Glomerular endothelial cell (primary cell): ENCODE results near the gene ANP32B. TPM values are rescaled to one million over a fixed set of nuclear protein-coding genes. Genes with fewer than 3 reads are reported as not detected.
"Not testable (repeated sequence)": the region's sequence is repeated elsewhere in the genome, so short reads cannot be mapped to it uniquely, and the experiment has no call there.

Experiments used
- DNase-seq: peaks from one replicate; pipeline ENCODE4 v3.0.0-alpha.2; 2011; ENCODE audit warnings: low read depth, low spot score; ENCODE audit errors: extremely low read depth
- total RNA-seq: library from RNA; depleted of rRNA; stranded (reverse); fragments of >200 nt; gene quantifications from 2 replicates; pipeline ENCODE4 v1.2.3, GENCODE V29; 2015

ANP32B gene
- total RNA-seq, 1 donor from 2014 or later, result 30.8 TPM

GRCh38 chr9:97990259-97990658 is 7.1 kb downstream of the ANP32B start:
- no peak for DNase-seq

DNA sequence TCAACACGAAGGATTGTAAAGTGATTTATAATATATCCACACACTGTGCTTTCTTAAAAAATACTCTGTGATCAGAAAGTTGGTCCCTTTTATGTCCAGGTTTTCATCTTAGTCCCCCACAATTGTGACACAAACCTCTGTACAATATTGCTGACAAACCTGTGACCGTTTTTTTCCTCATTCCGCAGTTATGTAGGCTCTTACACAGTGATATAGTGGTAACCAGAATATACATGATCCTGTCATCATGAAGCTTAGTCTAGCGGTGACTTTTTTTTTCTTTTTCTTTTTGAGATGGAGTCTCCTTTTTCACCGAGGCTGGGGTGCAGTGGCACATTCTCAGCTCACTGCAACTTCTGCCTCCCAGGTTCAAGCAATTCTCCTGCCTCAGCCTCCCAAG is 8.7 kb downstream of the ANP32B start:
- no peak for DNase-seq

DNA sequence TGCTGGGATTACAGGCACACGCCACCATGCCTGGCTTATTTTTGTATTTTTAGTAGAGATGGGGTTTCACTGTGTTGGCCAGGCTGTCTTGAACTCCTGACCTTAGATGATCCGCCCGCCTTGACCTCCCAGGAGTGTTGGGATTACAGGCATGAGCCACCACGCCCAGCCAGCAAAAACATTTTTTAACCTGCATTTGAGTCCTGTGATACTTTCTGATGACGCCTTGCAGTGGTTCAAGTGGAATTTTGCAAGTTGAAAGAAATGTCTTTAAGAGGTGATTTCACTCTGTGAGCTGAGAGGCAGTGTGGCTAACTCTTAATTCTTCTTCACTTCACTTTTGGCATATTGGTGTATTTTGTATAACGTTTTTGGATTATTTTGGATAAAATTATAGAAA is 9.1 kb downstream of the ANP32B start:
- DNase-seq, result no peak

DNA sequence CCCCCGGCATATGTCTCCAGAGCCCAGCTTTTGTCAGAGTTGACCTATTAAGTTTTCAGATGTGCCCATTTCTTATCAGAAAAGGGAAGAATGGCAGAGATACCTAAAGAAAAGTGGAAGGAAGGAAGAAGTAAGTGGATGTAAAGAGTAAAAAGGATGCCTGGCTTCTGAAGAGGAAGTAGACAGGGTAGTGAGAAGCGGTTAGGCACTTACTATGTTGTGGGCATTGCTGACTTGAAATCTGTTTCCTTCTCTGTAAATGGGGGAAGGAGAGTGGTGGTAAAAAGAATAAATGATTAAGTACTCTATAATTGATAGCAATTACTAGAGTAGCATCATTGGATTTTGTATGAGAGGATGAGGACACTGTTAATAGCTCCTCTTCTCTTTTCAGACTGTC is 9.9 kb downstream of the ANP32B start:
- no peak for DNase-seq

- no peak for DNase-seq
Measured at GRCh38 chr9:97994703-97995102, 11.6 kb downstream of the ANP32B start.

- DNase-seq, result not testable (repeated sequence)
Measured at GRCh38 chr9:97996676-97997075, 13.5 kb downstream of the ANP32B start.

DNA sequence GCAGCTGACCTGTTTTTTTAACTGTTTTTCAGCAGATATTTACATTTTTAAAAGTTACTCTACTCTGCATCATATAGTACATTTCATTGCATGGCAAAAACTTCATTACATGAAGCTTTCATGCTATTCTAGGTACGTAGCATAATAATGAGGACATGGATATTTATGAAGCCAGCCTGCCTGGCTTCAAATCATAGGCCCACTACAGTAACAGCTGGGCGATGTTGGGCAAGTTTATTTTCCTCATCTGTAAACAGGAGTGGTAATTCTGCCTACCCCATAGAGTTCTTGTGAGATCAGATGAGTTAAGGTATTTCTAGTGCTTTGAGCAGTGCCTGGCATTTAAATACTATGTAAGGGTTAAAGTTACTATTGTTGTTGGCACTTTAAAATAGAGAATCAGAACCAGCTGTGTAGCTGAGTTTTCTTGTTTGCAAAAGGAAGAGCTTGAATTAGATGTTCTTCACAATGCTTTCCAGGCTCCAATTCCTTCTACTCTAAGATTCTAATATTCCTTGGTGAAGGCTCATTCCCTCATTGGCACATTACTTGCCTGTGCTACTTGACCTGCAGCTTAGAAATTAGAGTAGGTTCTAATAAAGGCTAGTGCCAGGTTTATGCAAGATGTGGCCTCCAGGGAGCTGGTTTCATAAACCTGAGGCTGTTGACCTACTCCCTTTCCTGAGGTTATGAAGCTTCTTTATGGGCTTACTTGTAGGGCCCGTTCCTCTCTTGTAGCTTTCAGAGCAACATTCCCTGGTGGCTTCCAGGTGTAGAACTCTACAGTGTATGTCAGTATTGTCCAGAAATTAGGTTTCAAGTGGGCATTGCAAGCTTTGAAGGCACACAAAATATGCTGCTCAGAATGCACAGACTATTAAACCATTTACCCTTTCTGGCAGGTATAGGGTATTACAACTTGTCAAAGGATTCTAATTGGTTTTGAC is 14.5 kb downstream of the ANP32B start:
- no peak for DNase-seq

DNA sequence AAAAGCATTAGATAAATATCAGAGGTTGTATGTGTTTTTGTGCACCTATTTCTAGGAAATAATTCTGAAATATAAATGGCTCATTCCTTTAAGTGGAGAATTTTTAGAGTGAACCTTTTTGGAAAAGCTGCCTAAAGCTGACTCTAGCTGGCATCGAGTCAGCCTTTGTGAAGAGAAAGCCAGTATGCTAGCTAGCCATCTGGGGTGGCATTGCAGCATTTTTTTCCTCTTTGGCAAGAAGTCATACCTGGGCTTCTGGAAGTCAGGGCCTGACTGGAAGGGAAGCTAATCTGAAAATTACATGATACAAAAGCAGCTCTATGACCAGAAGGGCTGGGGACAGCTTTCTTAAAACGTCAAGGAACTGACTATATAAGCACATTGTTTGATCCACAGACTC is 19.7 kb downstream of the ANP32B start:
- no peak for DNase-seq

DNA sequence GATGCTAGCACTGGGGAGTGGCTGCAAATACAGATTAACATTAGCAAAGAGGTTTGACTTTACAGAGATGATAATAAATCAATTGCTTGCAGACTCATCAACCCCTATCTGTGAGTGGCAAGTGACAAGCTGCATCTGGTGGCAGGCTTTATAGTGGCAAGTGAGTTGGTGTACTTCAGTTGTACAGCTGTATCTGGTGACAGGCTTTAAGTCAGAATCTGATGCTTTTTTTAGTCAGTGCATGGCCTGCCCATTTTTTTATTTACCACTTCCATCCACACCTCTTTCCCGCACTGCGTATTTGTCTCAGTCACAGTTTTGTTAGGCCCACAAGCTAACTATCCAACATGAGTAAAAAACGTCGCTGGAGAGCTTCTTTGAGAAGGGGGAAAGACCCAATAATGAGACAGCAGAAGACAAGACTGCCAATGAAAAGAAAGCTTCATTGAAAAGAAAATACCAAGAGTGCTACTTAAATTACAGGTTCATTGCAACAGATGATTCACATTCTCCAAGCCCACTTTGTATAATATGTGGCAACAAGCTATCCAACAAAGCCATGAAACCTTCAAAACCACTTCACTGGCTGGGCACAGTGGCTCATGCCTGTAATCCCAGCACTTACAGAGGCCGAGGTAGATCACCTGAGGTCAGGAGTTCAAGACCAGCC is 23.1 kb downstream of the ANP32B start:
- DNase-seq, result no peak

DNA sequence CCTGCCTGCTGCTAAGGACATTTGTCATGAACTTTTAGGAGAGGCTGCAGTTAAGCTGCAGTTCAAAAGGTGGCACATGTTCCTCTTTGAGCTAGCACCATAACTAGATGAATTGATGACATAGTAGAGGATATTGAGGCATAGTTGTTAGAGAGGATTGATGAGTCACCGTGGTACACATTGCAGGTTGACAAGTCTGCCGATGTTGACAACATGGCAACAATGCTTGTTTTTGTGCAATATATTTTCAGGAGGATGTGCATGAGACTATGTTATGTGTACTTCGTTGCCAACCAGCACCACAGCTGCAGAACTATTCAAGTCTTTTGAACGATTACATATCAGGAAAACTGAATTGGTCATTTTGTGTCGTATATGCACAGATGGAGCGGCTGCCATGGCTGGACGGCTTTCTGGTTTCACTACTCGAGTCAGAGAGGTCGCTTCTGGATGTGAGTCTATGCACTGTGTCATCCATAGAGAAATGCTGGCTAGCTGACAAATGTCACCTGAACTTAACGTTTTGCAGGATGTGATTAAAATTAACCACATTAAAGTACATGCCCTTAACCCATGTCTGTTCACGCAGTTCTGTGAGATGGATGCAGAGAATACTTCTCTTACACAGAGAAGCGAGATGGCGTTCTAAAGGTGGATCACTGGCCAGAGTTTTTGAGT is 24.2 kb downstream of the ANP32B start:
- no peak for DNase-seq

- DNase-seq, result no peak
Measured at GRCh38 chr9:98008764-98009163, 25.6 kb downstream of the ANP32B start.

GRCh38 chr9:98009437-98009836 is 26.3 kb downstream of the ANP32B start:
- DNase-seq, result no peak

- DNase-seq, result peak; percentile 79
Measured at GRCh38 chr9:98009936-98010335, 26.8 kb downstream of the ANP32B start.

GRCh38 chr9:98010445-98010844 is 27.3 kb downstream of the ANP32B start:
- DNase-seq, result peak; percentile 54

DNA sequence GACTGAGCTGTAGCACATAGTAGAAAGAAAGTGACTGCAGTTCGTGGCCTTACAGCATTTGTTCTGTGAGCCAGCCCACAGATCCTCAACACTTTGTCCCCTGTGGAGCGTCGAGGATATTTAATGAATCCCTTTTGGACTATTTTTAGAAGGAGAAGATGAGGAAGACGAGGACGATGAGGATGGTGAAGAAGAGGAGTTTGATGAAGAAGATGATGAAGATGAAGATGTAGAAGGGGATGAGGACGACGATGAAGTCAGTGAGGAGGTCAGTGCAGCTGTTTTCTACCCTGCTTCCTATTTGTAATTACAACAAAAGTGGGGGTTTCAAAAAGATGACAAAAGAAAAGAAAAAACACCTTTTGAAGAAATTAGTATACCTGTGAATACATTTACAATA is 28.0 kb downstream of the ANP32B start:
- no peak for DNase-seq

DNA sequence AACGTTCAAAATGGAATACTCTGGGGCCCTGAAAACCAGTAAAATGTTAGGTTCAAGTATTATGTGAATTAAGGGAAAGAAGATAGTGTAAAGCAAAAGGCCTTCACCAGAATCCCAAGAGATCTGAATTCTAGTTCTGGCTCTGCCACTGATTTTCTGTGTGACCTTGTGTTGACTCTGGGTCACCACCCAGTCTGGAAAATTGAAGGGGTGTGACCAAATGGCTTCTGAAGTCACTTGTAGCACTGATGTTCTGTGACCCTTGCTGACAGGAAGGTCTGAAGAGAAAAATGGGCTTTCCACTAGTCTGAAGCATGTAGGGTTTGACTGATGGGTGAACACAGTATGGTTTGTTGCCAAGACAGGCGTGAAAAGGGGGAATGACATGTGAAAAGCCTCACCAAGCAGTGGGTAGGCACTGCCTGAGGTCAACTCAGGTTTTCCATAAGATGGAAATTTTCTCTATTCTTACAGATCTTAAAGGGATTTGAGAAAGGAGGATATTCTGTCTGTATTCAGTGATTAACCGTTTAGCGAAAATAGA is 33.1 kb downstream of the ANP32B start:
- DNase-seq, result no peak

GRCh38 chr9:98017306-98017705 is 34.2 kb downstream of the ANP32B start:
- DNase-seq, result no peak

GRCh38 chr9:98018347-98018746 is 35.2 kb downstream of the ANP32B start:
- DNase-seq, result no peak

DNA sequence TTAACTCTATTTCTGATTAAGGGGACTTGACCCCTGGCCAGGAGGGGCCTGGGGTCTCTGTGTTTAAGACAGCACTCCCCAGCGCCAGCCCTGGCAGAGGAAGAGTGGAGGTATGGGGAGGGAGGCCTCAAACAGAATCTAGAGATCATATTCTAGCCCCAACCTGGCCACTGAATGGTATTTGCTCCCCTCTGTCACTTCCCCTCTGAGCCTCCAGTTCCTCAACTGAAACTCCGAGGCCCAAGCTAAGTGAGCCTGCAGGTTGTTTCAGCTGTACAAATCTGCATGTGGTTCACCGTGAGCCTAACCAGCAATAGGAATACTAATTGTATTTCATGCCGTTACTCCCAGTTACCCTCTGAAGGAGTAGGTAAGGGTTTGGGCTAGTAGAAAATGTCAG is 36.0 kb downstream of the ANP32B start:
- no peak for DNase-seq

GRCh38 chr9:98019869-98020268 is 36.7 kb downstream of the ANP32B start:
- not testable (repeated sequence) for DNase-seq

DNA sequence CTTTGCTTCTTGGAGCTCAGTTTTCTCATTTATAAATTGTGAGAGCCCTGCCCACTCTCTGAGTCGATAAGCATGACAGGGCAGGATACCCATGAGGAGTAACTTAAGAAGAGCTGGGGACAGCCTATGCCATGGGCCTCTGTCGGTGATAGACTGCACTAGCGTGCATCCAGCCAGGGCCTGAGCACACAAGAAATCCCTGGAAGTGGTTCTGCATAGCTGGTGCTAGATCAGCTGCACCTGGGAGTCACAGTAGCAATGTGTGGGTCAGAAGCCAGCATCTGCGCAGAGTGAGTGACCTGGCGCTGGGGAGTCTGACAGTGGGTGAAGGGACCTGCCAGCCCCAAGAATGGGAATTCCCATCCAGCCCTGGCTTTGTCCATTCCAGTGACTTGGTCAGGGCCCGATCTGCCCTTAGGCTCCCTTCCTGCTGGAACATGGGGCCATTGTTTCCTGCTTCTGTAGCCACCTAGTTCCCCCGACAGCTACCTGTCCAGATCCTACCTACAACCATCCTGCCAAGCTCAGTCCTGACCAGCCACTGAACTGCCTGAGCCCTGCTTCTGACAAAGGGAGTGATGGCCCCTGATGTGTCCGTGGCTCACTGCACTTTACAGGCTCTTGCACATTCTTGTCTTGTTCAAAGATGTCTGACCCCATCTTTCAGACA is 37.5 kb downstream of the ANP32B start:
- DNase-seq, result no peak
